Stimulated activated CD4-positive, alpha-beta T cell treated with anti-CD3 and anti-CD28 coated beads, Interleukin-15, amount 100 ng/mL, for 48 hours (primary cell): ENCODE results near the gene MXRA8.

Experiments
- DNase-seq, 2 donors: peaks; one replicate each; pipeline ENCODE4 v3.0.0-alpha.2; 2020; ENCODE audit warnings: low read depth in 2 of 2

MXRA8 gene

DNA sequence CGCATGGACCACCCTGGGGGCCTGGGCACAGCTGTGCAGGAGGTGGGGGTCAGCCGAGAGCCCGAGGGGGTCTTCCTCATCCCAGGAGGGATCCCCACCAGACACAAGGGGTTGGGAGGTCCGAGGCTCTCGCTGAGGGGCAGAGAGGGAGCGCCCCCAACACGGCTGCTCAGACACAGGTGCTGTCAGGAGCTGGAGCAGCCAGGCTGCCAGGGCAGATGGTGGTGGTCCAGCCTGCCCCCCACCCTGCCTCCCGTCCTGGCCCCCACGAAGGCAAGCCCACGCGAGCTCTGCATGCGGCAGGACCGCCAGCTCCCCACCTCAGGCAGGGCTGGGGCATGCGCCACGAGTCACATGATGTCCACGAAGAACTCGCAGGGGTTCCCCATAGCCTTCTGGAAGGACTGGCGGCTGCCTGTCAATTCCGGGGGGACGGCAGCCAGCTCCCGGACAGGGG lies 22.5 kb downstream of the MXRA8 start:
- no peak for DNase-seq

DNA sequence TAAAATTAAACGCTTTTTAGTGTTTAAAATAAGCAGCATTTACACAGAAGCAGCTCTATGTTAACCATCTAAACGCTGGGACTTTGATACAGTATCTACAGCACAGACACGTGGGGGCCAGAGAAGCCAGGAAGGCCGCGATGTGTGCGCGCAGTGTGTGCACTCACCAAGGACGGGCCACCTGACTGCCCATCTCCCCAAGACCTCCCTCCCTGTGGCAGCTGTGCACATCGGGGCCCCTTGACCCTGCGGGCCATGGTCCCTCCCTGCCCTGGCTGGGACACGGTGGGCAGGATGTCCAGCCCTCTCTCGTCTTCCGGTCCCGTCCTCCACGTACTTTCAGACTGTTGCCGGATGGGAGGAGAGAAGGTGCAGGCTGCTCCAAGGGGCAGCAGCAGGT lies 23.1 kb downstream of the MXRA8 start:
- no peak for DNase-seq

DNA sequence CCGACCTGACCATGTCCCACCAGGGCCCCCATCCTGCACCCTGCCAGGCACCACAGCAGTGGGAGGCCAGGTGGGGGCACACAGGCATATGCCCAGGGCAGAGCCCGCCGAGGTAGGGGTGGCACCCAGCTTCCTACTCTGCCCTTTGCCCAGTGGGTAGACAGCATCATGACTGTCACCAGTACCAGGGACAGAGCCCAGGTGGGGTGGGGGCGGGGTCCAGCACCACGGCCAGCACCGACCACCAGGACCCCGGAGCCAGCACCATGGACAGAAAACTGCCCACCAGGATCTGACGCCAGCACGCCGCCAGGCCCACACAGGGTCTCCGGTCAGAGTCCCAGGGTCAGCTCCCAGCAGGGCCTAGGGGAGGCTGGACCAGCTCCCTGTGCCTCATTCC lies 23.5 kb downstream of the MXRA8 start:
- no peak for DNase-seq

DNA sequence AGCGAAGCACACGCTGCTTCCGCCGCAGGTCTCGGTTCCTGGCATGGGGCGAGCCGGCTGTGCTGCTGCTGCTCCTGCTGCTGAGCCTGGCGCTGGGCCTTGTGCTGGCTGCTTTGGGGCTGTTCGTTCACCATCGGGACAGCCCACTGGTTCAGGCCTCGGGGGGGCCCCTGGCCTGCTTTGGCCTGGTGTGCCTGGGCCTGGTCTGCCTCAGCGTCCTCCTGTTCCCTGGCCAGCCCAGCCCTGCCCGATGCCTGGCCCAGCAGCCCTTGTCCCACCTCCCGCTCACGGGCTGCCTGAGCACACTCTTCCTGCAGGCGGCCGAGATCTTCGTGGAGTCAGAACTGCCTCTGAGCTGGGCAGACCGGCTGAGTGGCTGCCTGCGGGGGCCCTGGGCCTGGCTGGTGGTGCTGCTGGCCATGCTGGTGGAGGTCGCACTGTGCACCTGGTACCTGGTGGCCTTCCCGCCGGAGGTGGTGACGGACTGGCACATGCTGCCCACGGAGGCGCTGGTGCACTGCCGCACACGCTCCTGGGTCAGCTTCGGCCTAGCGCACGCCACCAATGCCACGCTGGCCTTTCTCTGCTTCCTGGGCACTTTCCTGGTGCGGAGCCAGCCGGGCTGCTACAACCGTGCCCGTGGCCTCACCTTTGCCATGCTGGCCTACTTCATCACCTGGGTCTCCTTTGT lies 24.7 kb downstream of the MXRA8 start:
- no peak for DNase-seq

DNA sequence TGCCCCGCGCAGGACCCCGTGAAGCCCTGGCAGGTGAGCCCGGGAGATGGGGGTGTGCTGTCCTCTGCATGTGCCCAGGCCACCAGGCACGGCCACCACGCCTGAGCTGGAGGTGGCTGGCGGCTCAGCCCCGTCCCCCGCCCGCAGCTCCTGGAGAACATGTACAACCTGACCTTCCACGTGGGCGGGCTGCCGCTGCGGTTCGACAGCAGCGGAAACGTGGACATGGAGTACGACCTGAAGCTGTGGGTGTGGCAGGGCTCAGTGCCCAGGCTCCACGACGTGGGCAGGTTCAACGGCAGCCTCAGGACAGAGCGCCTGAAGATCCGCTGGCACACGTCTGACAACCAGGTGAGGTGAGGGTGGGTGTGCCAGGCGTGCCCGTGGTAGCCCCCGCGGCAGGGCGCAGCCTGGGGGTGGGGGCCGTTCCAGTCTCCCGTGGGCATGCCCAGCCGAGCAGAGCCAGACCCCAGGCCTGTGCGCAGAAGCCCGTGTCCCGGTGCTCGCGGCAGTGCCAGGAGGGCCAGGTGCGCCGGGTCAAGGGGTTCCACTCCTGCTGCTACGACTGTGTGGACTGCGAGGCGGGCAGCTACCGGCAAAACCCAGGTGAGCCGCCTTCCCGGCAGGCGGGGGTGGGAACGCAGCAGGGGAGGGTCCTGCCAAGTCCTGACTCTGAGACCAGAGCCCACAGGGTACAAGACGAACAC lies 25.4 kb downstream of the MXRA8 start:
- no peak for DNase-seq

DNA sequence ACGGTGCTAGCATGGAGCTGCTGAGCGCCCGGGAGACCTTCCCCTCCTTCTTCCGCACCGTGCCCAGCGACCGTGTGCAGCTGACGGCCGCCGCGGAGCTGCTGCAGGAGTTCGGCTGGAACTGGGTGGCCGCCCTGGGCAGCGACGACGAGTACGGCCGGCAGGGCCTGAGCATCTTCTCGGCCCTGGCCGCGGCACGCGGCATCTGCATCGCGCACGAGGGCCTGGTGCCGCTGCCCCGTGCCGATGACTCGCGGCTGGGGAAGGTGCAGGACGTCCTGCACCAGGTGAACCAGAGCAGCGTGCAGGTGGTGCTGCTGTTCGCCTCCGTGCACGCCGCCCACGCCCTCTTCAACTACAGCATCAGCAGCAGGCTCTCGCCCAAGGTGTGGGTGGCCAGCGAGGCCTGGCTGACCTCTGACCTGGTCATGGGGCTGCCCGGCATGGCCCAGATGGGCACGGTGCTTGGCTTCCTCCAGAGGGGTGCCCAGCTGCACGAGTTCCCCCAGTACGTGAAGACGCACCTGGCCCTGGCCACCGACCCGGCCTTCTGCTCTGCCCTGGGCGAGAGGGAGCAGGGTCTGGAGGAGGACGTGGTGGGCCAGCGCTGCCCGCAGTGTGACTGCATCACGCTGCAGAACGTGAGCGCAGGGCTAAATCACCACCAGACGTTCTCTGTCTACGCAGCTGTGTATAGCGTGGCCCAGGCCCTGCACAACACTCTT lies 26.2 kb downstream of the MXRA8 start:
- DNase-seq: no peak

DNA sequence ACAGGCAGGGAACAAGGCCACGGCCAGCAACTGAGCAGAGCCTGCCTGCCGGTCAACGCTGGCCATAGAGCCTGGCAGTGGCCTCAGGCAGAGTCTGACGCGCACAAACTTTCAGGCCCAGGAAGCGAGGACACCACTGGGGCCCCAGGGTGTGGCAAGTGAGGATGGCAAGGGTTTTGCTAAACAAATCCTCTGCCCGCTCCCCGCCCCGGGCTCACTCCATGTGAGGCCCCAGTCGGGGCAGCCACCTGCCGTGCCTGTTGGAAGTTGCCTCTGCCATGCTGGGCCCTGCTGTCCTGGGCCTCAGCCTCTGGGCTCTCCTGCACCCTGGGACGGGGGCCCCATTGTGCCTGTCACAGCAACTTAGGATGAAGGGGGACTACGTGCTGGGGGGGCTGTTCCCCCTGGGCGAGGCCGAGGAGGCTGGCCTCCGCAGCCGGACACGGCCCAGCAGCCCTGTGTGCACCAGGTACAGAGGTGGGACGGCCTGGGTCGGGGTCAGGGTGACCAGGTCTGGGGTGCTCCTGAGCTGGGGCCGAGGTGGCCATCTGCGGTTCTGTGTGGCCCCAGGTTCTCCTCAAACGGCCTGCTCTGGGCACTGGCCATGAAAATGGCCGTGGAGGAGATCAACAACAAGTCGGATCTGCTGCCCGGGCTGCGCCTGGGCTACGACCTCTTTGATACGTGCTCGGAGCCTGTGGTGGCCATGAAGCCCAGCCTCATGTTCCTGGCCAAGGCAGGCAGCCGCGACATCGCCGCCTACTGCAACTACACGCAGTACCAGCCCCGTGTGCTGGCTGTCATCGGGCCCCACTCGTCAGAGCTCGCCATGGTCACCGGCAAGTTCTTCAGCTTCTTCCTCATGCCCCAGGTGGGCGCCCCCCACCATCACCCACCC lies 27.0 kb downstream of the MXRA8 start, which contains the start of gene TAS1R3:
Gene TAS1R3, plus strand, starts transcription at position 213 of the 898 bp plus-strand sequence. Its CDS starts 66 bp downstream, at position 279.
- DNase-seq: no peak

DNA sequence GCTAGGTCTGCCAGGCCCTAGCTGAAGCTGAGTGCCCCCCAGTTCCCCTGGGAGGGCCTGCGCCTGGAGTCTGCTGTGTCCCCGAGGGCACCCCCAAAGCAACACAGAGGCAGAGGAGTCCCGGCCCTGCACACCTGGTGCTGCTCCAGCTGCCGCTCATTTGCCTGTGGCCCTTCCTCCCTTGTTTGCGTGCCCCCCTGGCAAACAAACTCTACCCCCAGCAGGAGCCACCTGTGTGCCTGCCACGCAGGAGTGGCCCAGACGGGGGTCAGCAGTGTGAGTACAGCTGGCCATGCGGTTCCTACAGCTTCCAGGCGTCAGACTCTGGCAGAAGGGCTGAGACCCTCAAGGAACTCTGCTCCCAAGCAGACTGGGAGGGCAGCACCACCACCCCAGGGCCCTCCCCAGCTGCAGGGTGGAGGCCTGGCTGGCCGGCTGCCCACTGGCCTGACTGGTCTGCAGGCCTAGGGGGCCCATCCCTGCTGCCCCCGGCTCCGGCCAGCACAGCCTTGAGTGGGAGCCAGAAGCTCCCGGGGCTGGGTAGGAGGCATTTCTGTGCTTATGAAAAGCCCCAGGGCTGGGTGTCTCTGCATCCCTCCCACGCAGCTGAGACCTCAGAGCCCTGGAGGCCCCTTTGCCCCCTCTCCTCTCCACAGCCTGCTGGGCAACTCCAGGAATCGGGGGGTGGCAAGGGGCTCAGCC lies 27.8 kb downstream of the MXRA8 start:
- no peak for DNase-seq

DNA sequence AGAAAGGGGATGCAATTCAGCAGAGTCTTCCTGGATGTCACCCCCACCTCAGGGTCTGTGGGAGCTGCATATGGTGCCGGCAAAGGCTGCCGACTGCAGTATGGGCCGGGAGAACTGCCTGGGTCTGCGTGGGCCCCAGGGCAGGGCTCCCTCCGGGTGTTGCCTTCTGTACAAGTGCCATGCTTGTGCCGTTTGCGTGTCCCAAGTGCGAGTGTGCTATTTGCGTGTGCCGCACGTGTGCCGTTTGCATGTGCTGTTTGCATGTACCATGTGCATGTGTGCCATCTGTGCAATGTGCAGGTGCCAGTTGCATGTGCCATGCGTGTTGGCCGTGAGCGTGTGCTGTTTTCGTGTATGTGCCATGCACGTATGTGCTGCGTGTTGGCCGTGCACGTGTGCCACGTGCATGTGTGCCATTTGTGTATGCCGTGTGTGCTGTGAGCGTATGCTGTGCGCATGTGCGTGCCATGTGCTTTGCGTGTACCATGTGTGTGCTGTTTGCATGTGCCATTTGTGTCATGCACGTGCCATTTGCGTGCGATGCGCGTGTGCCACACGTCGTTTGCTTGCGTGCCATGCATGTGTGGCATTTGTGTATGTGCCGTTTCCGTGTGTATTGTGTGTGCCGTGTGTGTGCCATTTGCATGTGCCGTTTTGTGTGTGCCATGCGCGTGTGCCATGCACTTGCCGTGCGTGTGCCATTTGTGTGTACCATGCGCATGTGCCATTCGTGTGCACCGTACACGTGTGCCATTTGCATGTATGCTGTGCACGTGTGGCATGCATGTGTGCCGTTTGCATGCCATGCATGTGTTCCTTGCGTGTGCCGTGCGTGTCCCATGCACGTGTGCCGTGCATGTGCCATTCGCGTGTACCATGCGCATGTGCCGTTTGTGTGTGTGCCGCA lies 28.8 kb downstream of the MXRA8 start:
- DNase-seq: no peak

DNA sequence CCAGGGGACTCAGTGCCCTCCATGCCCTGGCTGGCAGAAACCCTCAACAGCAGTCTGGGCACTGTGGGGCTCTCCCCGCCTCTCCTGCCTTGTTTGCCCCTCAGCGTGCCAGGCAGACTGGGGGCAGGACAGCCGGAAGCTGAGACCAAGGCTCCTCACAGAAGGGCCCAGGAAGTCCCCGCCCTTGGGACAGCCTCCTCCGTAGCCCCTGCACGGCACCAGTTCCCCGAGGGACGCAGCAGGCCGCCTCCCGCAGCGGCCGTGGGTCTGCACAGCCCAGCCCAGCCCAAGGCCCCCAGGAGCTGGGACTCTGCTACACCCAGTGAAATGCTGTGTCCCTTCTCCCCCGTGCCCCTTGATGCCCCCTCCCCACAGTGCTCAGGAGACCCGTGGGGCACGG lies 30.1 kb downstream of the MXRA8 start:
- DNase-seq: no peak

DNA sequence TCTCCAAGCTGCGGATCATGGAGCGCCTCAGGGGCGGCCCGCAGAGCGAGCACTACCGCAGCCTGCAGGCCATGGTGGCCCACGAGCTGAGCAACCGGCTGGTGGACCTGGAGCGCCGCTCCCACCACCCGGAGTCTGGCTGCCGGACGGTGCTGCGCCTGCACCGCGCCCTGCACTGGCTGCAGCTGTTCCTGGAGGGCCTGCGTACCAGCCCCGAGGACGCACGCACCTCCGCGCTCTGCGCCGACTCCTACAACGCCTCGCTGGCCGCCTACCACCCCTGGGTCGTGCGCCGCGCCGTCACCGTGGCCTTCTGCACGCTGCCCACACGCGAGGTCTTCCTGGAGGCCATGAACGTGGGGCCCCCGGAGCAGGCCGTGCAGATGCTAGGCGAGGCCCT lies 31.1 kb downstream of the MXRA8 start:
- no peak for DNase-seq

DNA sequence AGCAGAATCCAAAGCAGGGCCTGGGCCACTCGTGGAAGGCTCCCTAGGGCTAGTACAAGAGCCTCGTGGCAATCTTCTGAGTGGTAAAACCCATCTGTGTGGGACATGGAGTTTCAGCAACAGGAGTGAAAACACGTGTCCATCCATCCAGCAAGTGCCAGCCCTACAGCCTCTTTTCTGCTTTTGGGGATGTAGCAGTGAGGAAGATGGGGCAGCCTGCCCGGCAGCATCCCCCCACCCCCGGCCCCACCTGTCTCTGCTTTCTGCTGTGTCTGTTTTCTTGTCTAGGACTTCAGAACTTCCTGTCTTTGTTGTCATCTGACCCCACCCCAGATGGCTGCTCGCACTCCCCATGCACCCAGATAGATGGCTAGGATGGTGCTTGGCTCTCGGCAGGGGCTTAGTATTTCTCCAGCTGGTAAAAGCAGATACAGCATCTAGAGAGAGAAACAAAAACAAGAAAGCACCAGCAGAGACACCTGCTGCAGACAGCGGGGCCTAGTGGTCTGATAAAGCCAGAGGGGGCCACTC lies 32.2 kb downstream of the MXRA8 start:
- DNase-seq: no peak

DNA sequence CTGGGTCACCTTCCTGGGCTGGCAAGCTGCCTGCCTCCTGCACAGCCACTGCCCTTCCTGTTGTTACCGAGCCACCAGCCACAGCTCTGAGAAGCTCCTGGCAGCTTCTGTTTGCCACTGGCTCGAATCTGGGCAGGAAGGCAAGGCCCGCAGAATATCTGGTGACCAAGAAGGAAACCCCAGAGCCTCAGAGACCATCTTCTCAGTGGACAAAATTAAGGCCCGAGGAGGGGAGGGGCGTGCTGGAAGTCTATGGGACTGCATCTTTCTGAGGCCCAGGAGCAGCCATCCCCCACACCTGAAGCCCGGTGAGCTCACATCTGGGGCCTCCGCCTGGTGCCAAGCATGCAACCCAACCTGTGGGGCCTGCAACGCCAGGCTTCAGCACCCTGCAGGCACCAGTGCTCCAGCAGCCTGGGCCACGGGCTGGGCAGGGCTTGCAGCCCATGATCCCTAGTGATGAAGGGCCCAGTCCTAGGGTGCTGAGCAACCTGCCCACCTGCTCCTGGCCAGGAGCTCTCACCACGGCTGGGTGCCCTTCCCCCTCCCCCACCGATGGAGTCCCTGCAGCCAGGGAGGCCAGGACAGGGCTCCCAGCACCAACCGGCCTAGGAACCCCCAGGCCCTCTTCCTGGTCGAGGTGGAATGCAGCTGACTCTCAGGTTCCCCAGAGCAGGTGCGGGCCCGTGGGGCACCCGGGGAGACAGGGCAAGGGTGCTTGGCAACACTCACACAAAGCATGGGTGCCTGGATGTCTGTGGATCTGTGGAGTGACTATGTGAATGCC lies 32.9 kb downstream of the MXRA8 start:
- DNase-seq: no peak

DNA sequence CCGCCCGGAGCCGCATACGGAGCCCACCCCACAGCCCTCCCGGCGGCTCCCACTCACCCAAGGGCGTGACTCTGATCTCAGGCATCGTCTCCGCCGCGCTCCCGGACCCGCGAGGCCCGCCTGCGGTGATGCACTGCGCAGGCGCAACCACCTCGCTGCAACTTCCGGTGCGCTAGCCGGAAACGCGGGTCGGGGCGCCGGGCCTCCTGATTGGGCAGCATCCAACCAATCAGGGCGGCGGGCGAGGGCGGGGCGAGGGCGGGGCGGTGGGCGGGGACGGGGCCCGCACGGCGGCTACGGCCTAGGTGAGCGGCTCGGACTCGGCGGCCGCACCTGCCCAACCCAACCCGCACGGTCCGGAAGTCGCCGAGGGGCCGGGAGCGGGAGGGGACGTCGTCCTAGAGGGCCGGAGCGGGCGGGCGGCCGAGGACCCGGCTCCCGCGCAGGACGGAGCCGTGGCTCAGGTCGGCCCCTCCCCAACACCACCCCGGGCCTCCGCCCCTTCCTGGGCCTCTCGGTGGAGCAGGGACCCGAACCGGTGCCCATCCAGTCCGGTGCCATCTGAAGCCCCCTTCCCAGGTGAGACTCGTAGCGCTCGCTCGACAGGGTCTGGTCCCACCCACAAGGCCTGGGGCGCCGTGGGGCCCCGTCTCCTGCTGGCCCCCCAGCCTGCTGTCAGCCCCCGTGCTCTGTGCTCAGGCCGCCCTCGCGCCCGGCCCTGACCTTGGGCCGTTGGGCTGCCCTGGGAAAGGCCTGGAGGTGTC lies 33.6 kb downstream of the MXRA8 start, which contains the start of the genes CPTP and INTS11:
Gene CPTP, plus strand, starts transcription at position 279 of the 764 bp plus-strand sequence. CDS start 2,109 bp downstream, outside the sequence.
Gene INTS11, minus strand, starts transcription at position 137 of the 764 bp plus-strand sequence. Its CDS starts 52 bp downstream, at position 85.
- peak; percentile 94 to 95 for DNase-seq

DNA sequence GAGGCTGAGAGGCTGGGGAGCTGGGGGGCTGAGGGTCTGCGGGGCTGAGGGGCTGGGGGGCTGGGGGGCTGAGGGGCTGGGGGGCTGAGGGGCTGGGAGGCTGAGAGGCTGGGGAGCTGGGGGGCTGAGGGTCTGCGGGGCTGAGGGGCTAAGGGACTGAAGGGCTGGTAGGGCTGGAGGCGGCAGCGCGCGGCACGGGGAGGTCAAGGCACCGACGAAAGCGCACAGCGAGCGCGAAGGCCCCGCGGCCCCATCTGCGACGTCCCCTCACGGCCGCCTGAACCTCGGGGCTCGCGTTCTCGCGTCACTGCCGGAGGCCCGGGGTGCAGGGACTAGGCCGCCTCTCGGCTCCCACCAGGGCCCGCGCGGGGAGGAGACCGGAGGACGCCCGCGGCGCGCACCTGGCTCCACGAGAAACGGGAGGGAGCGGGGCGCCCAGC lies 34.3 kb downstream of the MXRA8 start:
- DNase-seq: no peak

DNA sequence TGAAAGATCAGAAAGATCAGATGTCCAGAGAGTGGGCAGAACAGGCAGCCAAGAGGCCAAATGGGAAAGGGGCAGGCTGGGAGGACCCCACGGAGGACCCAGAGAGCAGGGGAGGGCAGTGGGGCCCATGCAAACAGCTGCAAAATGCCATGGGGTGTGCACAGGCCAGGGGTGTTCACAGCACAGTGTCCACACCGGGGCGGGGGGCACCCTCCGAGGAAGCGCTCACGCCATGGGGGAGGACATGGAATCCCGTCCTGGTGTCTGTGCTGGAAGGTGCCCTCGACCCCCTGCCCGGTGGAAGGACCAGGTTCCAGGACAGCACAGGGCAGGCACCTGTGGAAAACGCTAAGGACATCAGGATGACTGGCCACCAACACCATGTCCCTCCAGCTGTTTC lies 35.4 kb downstream of the MXRA8 start:
- no peak for DNase-seq

DNA sequence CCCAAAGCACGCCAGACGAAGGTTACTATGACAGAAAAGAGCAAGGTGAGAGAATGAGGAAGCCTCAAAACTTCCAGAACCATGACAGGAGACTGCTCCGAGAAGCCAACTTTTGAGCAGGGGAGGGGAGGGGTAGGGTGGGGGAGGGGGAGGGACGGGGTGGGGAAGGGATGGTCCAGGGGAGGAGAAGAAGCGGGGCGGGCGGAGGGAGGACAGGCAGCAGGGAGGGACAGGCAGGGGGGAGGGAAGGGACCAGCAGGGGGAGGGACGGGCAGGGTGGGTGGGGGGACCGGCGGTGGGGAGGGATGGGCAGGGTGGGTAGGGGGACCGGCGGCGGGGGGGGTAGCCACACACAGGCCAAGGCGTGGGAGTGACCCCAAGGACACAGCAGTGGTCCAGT lies 35.9 kb downstream of the MXRA8 start:
- DNase-seq: no peak

DNA sequence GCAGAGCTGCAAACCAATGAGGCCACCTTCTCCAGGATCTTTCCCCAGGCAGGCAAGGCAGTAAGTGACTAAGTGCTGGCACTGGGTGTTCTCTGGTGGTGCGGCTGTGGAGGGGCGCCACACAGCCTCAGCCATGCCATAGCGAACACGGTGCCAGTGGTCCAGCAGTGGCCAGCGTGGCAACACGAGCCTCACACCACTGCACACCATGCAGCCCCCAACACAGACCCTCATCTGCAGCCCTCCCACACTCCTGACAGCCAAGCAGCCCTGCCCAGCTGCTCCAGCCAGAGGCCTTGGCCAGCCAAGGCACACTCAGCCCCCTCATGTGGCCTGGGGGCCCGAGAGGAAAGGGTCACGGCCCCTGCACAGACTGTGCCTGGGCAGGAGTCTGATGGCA lies 36.9 kb downstream of the MXRA8 start:
- DNase-seq: no peak
